Immature natural killer cell (primary cell): ENCODE measurements around the gene S100B. TPM values are rescaled to one million over a fixed set of nuclear protein-coding genes. Genes with fewer than 3 reads are reported as not detected.

Experiments
- DNase-seq, 3 donors: peaks; one replicate each; pipeline ENCODE4 v3.0.0; 2022; ENCODE audit warnings: mixed read lengths in 1 of 3
- H3K27ac Mint-ChIP-seq, 6 donors: one replicate each; pipeline ENCODE4 v1.8.0; 2020; ENCODE audit warnings: mixed read lengths in 6 of 6, mild to moderate bottlenecking in 5 of 6, inconsistent platforms in 4 of 6, moderate library complexity in 3 of 6
- H3K27me3 Mint-ChIP-seq, 3 donors: one replicate each; pipeline ENCODE4 v1.8.0; 2020 to 2021; ENCODE audit warnings: low read depth in 3 of 3, mild to moderate bottlenecking in 3 of 3, mixed read lengths in 3 of 3, moderate library complexity in 3 of 3, inconsistent platforms in 1 of 3
- H3K36me3 Mint-ChIP-seq, 3 donors: one replicate each; pipeline ENCODE4 v1.8.0; 2020; ENCODE audit warnings: mixed read lengths in 3 of 3, inconsistent platforms in 2 of 3, mild to moderate bottlenecking in 2 of 3
- H3K4me1 Mint-ChIP-seq, 2 donors: one replicate each; pipeline ENCODE4 v1.8.0; 2020; ENCODE audit warnings: inconsistent platforms in 2 of 2, mild to moderate bottlenecking in 2 of 2, mixed read lengths in 2 of 2, moderate library complexity in 1 of 2
- H3K4me3 Mint-ChIP-seq, 5 donors: one replicate each; pipeline ENCODE4 v1.8.0; 2020; ENCODE audit warnings: mild to moderate bottlenecking in 5 of 5, mixed read lengths in 5 of 5, inconsistent platforms in 3 of 5, moderate library complexity in 3 of 5
- H3K9me3 Mint-ChIP-seq, 6 donors: one replicate each; pipeline ENCODE4 v1.8.0; 2020; ENCODE audit warnings: mild to moderate bottlenecking in 6 of 6, mixed read lengths in 6 of 6, inconsistent platforms in 4 of 6, moderate library complexity in 3 of 6
- polyA plus RNA-seq, 3 donors: library from polyadenylated mRNA; unstranded; fragments of 300-500 nt; fragmentation: Illumina TruSeq; gene quantifications; one replicate each; pipeline ENCODE4 v1.2.3, GENCODE V29; 2021

S100B gene
- 100 to 1,000 TPM in 1 of 3 donors, 10 to 100 TPM in 2; 12.6 to 138 (median 67.6) TPM for polyA plus RNA-seq

GRCh38 chr21:46604975-46605766, at the start of gene S100B:
S100B (minus strand) TSS chr21:46605082; CDS start chr21:46602415, 2,667 bp downstream.
- H3K9me3 Mint-ChIP-seq: no peaks in the 10 kb centered on the region
- peaks cover 0 to 5% (median 2%) of the 10 kb centered on the region in 3 donors for H3K27me3 Mint-ChIP-seq
- DNase-seq: peak in 2 of 3 donors; percentile 21 to 30
- H3K4me3 Mint-ChIP-seq: peak within 1 kb of the TSS; percentile 81 to 90 (median 82)
- peaks cover 62 to 71% of the 10 kb centered on the region in 2 donors for H3K4me1 Mint-ChIP-seq
- H3K27ac Mint-ChIP-seq: peak within 1 kb of the TSS; percentile 88 to 96 (median 92)
- peaks cover 0 to under 1% (median 0%) of the 10 kb centered on the region in 3 donors for H3K36me3 Mint-ChIP-seq

DNA sequence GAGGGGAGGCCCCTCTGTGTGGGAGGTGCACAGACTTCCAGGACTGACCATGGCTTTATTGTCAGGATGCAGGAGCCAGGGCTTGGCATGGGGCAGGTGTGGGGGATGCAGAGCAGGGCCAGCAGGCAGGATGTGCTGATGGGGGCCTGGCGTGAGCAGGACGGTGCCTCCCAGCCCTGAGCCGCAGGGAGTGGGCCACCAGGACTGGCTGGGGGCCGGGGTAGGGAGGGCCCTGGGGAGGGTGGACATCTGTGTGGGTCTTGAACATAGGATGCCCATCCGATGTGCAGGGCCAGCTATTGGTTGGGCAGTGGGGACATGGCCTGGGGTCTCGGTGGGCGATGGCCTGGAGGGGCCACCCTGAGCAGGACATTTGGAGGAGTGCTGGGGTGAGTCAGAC, 46.2 kb upstream of the S100B start:
- Mint-ChIP-seq H3K27me3 (peaks cover 0 to 3% (median 1%) of the 10 kb centered on the region in 3 donors), H3K36me3 (peaks cover 61 to 81% (median 64%) of the 10 kb centered on the region in 3 donors), H3K4me3 (no peak overlapping the region), H3K4me1 (peaks cover 33 to 72% of the 10 kb centered on the region in 2 donors), H3K27ac (peak overlapping the region in 5 of 6 donors; percentile 74 to 85 (median 76)), H3K9me3 (peaks cover 3 to 19% (median 11%) of the 10 kb centered on the region in 6 donors)
- no peak for DNase-seq

GRCh38 chr21:46650476-46651098, 45.7 kb upstream of the S100B start:
- Mint-ChIP-seq H3K4me3 (no peak overlapping the region), H3K4me1 (peaks cover 36 to 72% of the 10 kb centered on the region in 2 donors), H3K27me3 (peaks cover 0 to 3% (median 1%) of the 10 kb centered on the region in 3 donors), H3K36me3 (peaks cover 61 to 81% (median 63%) of the 10 kb centered on the region in 3 donors), H3K27ac (peak overlapping the region; percentile 49 to 85 (median 76)), H3K9me3 (peaks cover 3 to 14% (median 6%) of the 10 kb centered on the region in 6 donors)
- no peak for DNase-seq

DNA sequence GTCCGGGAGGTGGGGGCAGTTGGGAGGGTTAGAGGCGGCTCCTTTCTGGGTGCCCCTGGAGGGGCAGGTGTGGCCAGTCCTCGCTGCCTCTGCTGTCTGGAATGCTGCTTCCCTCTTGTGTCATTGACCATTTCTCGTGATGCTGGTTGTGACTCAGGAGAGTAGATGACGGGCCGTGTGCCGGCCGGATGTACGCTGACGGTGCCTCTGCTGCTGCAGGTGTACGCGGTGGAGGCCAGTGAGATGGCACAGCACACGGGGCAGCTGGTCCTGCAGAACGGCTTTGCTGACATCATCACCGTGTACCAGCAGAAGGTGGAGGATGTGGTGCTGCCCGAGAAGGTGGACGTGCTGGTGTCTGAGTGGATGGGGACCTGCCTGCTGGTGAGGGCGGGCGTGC, 44.5 kb upstream of the S100B start:
- Mint-ChIP-seq H3K4me1 (peaks cover 37 to 70% of the 10 kb centered on the region in 2 donors), H3K27ac (peak overlapping the region in 3 of 6 donors; percentile 28 to 70 (median 57)), H3K36me3 (peaks cover 56 to 78% (median 58%) of the 10 kb centered on the region in 3 donors), H3K27me3 (peaks cover 0 to 3% (median 1%) of the 10 kb centered on the region in 3 donors), H3K9me3 (peaks cover 0 to 2% (median 0%) of the 10 kb centered on the region in 6 donors), H3K4me3 (no peak overlapping the region)
- no peak for DNase-seq

DNA sequence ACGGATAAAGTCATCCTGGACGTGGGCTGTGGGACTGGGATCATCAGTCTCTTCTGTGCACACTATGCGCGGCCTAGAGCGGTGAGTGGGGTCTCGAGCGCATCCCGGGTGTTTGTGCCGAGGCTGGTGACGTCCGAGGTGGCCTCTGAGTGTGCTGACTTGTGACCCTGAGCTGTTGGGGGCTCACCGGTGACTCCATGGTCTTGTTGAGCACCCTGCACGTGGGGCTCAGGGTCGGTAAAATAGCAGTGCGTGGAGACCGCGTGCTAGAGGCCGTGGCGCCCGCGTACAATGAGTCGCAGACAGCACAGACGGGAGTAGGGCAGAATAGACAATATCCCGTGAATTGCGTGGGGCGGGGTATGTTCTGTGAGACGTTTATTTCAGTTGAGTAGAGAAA, 43.7 kb upstream of the S100B start:
- Mint-ChIP-seq H3K9me3 (no peaks in the 10 kb centered on the region), H3K27ac (peak overlapping the region in 4 of 6 donors; percentile 43 to 75 (median 58)), H3K4me1 (peaks cover 38 to 72% of the 10 kb centered on the region in 2 donors), H3K27me3 (peaks cover 0 to 3% (median 1%) of the 10 kb centered on the region in 3 donors), H3K4me3 (no peak overlapping the region), H3K36me3 (peaks cover 48 to 78% (median 50%) of the 10 kb centered on the region in 3 donors)
- DNase-seq: no peak

DNA sequence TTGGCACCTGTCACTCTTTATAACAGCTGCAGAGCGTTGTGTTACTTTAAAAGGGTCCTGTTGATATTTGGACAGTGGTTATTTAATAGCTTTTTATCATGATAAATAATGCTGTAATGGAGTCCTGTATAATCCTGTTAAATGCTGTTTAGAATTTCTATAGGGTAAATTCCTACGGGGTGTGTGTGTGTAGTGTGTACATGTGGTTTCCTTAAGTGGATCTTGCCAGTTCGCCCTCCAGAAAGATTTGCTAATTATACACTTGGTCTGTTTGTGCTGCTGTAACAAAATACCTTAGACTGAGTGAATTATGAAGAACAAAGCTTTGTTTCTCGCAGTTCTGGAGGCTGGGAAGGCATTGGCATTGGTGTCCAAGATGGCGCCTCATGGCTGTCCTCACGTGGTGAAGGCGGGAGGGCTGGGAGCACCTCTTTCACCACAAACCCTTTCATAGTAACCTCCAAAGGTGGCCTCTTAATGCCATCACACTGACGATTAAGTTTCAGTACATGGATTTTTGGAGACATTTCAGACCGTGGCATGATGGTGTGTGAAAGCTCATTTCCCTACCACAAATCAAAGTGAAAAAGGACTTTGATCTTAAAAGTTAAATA, 41.8 kb upstream of the S100B start:
- H3K27ac Mint-ChIP-seq: peak overlapping the region; percentile 11 to 89 (median 78)
- no peaks in the 10 kb centered on the region for H3K9me3 Mint-ChIP-seq
- peaks cover 36 to 72% of the 10 kb centered on the region in 2 donors for H3K4me1 Mint-ChIP-seq
- H3K4me3 Mint-ChIP-seq: peak overlapping the region in 1 of 5 donors; percentile 53
- H3K27me3 Mint-ChIP-seq: peaks cover 0 to 3% (median 0%) of the 10 kb centered on the region in 3 donors
- H3K36me3 Mint-ChIP-seq: peaks cover 35 to 72% (median 36%) of the 10 kb centered on the region in 3 donors
- DNase-seq: no peak

GRCh38 chr21:46645840-46646239, 41.0 kb upstream of the S100B start:
- Mint-ChIP-seq H3K4me1 (peaks cover 40 to 78% of the 10 kb centered on the region in 2 donors), H3K9me3 (no peaks in the 10 kb centered on the region), H3K36me3 (peaks cover 38 to 79% (median 42%) of the 10 kb centered on the region in 3 donors), H3K27ac (peak overlapping the region in 4 of 6 donors; percentile 71 to 89 (median 83)), H3K4me3 (no peak overlapping the region), H3K27me3 (peaks cover 0 to 3% (median 0%) of the 10 kb centered on the region in 3 donors)
- no peak for DNase-seq

- Mint-ChIP-seq H3K27me3 (peaks cover 0 to 10% (median 4%) of the 10 kb centered on the region in 3 donors), H3K9me3 (no peaks in the 10 kb centered on the region), H3K36me3 (peaks cover 46 to 72% (median 47%) of the 10 kb centered on the region in 3 donors), H3K27ac (peak overlapping the region; percentile 69 to 91 (median 76)), H3K4me1 (peaks cover 55 to 87% of the 10 kb centered on the region in 2 donors), H3K4me3 (peak overlapping the region in 1 of 5 donors; percentile 46)
- DNase-seq: no peak
Measured at GRCh38 chr21:46643379-46644177, 38.7 kb upstream of the S100B start.

DNA sequence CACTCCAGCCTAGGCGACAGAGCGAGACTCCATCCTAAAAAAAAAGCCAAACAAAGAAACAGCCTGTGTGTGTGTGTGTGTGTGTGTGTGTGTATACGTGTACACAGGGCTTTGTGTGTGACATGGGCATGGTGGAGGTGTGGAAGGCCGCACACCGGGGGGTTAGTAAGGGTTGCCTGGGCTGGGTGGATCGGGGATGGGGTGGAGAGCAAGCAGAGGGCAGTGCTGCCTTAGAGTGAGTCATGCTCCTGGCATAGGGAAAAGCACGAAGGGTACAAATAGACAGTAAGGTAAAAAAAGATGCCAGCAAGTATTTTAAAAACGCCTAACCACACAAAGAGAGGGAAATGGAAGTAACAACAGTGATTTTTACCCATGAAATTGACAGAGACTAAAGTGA, 36.8 kb upstream of the S100B start:
- peak in 1 of 3 donors; percentile 30 for DNase-seq
- peak overlapping the region in 4 of 5 donors; percentile 0 to 78 (median 24) for H3K4me3 Mint-ChIP-seq
- H3K36me3 Mint-ChIP-seq: peaks cover 44 to 65% (median 45%) of the 10 kb centered on the region in 3 donors
- H3K27ac Mint-ChIP-seq: peak overlapping the region; percentile 49 to 97 (median 90)
- peaks cover 2 to 10% (median 4%) of the 10 kb centered on the region in 3 donors for H3K27me3 Mint-ChIP-seq
- H3K4me1 Mint-ChIP-seq: peaks cover 60 to 87% of the 10 kb centered on the region in 2 donors
- H3K9me3 Mint-ChIP-seq: no peaks in the 10 kb centered on the region

GRCh38 chr21:46639489-46640386, 34.9 kb upstream of the S100B start:
- peak overlapping the region; percentile 89 to 93 (median 92) for H3K27ac Mint-ChIP-seq
- peaks cover 13 to 20% (median 16%) of the 10 kb centered on the region in 3 donors for H3K27me3 Mint-ChIP-seq
- DNase-seq: peak; percentile 45 to 64 (median 56)
- H3K4me3 Mint-ChIP-seq: peak overlapping the region; percentile 87 to 95 (median 90)
- H3K9me3 Mint-ChIP-seq: no peaks in the 10 kb centered on the region
- peaks cover 68 to 85% of the 10 kb centered on the region in 2 donors for H3K4me1 Mint-ChIP-seq
- H3K36me3 Mint-ChIP-seq: peaks cover 29 to 49% (median 30%) of the 10 kb centered on the region in 3 donors

DNA sequence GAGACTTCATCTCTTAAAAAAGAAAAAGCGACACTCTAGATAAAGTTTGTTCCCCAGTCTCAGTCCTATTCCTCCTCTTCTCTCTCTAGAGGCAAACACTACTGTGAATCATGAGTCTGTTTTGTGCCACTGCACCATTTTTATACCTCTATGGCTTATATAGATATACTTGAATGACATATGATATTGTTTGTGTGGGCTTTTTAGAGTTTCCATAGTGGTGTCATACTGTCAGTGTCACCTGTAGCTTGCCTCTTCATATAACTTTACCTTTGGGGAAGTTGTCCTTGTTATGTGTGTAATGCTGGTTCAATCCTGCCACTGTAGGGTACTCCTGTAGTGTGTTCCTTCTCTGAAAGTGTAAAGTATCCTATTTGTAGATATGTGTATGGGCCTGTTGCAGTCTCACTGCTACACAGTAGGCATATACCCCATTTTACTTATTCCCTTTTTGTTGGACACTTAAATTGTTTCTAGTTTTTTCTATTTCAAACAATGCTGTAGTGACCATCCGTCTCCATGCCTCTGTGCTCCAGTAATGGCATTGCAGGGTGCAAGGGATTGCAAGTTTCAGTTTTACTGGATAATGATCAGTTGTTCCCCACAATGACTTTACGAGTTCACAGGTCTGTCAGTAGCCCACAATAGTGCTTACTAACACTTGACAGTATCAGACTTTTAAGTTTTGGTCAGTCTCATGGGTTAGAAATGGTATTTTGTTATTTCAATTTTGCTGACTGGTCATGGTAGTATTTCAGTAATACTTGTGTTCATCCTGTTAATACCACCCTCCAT, 33.3 kb upstream of the S100B start:
- Mint-ChIP-seq H3K27me3 (peaks cover 13 to 20% (median 18%) of the 10 kb centered on the region in 3 donors), H3K4me1 (peaks cover 75 to 94% of the 10 kb centered on the region in 2 donors), H3K4me3 (peak overlapping the region; percentile 87 to 95 (median 90)), H3K27ac (peak overlapping the region; percentile 89 to 93 (median 92)), H3K36me3 (peaks cover 26 to 35% (median 30%) of the 10 kb centered on the region in 3 donors), H3K9me3 (no peaks in the 10 kb centered on the region)
- DNase-seq: peak; percentile 57 to 62 (median 60)
